Left ventricle myocardium inferior (tissue), 1 donor: ENCODE results near the gene AKAP6. TPM values are rescaled to one million over a fixed set of nuclear protein-coding genes. Genes with fewer than 3 reads are reported as not detected.

Source experiments
- DNase-seq: peaks from one replicate; pipeline ENCODE4 v3.0.0-alpha.2; 2020
- H3K27ac ChIP-seq: fragments of 200-600 bp; replicated peaks from 2 replicates; pipeline ENCODE4 v1.8.0; 2021
- H3K27me3 ChIP-seq: fragments of 200-600 bp; 2 replicates; pipeline ENCODE4 v1.8.0; 2021; ENCODE audit warnings: low read depth
- H3K36me3 ChIP-seq: fragments of 200-600 bp; 2 replicates; pipeline ENCODE4 v1.8.0; 2021
- H3K4me1 ChIP-seq: fragments of 200-600 bp; 2 replicates; pipeline ENCODE4 v1.8.0; 2021
- H3K4me3 ChIP-seq: fragments of 200-600 bp; 2 replicates; pipeline ENCODE4 v1.8.0; 2021; ENCODE audit warnings: mild to moderate bottlenecking, moderate library complexity
- H3K9me3 ChIP-seq: fragments of 200-600 bp; replicated peaks from 2 replicates; pipeline ENCODE4 v1.8.0; 2021
- intact Hi-C: fragments of 100-400 bp; cut with micrococcal nuclease; formaldehyde crosslinking; loops from one replicate; pipeline ENCODE4 v1.11.0; 2022
- total RNA-seq: library from RNA; stranded (reverse); fragmentation: NEBNext Ultra II Directional; extraction: Animal tissue kit (Norgen Biotek cat#: 25700); gene quantifications from one replicate; pipeline ENCODE4 v1.2.1, GENCODE V29; 2021
- TF ChIP-seq, protein P1 (sequence below): fragments of 200-600 bp; IDR thresholded peaks from 2 replicates; pipeline ENCODE4 v1.8.0; 2021; ENCODE audit warnings: antibody characterized with exemption, mild to moderate bottlenecking, borderline replicate concordance
- donor health status: DM: no; HTN: yes; CAD: no; lungs with severe emphysema.

Gene AKAP6
- total RNA-seq, 1 donor from 2014 or later: 218 TPM

DNA sequence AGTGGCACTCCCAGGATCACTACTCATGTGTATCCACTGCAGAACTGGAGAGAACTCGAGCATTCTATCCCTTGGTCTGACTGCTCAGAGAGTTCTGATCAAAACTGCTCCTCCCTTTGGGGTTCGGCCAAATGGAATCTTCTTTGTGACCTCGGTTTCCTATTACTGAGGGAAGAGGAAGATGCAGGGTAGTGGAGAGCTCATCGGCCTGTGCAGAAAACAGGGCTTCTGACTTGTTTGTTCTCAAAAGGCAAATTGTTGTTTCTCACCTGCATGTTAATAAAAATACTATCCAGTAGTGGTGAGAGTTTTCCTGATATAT is 17.1 kb upstream of the AKAP6 start:
- DNase-seq: no peak
- intact Hi-C loops: no loop called here
- peak overlapping the region; percentile 47 for H3K27ac ChIP-seq
- H3K36me3 ChIP-seq: no peaks in the 10 kb centered on the region
- TF ChIP-seq, protein P1, sequence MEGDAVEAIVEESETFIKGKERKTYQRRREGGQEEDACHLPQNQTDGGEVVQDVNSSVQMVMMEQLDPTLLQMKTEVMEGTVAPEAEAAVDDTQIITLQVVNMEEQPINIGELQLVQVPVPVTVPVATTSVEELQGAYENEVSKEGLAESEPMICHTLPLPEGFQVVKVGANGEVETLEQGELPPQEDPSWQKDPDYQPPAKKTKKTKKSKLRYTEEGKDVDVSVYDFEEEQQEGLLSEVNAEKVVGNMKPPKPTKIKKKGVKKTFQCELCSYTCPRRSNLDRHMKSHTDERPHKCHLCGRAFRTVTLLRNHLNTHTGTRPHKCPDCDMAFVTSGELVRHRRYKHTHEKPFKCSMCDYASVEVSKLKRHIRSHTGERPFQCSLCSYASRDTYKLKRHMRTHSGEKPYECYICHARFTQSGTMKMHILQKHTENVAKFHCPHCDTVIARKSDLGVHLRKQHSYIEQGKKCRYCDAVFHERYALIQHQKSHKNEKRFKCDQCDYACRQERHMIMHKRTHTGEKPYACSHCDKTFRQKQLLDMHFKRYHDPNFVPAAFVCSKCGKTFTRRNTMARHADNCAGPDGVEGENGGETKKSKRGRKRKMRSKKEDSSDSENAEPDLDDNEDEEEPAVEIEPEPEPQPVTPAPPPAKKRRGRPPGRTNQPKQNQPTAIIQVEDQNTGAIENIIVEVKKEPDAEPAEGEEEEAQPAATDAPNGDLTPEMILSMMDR: no peak
- H3K4me1 ChIP-seq: peaks cover 12% of the 10 kb centered on the region
- H3K4me3 ChIP-seq: no peak overlapping the region
- H3K9me3 ChIP-seq: no peaks in the 10 kb centered on the region
- H3K27me3 ChIP-seq: no peaks in the 10 kb centered on the region

DNA sequence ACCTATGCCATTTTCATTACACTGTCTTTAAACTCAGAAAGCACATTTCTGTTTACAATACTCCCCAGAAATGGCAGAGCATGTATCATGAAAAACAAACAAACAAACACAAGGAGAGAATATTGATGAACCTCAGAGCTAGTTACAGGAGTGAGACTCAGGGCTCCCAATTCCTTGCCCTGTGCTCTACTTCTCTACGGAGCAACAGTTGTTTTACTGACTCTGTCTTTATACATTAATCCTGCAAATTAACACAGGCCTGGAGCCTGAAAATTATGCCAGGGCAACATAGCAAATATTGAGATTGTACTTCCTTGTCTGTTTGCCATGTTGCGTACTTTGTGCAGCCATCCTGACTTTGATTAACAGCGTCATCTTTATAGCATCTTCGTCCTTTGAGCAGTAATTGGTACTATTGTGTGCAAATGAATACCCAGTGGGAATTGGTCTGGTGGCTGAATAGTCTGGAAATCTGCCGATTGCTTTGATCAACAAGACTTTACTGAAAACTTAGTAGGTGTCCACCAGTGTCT is 15.2 kb upstream of the AKAP6 start:
- Histone ChIP-seq H3K4me1 (peaks cover 12% of the 10 kb centered on the region), H3K4me3 (no peak overlapping the region), H3K27me3 (no peaks in the 10 kb centered on the region), H3K27ac (no peak overlapping the region), H3K36me3 (no peaks in the 10 kb centered on the region), H3K9me3 (no peaks in the 10 kb centered on the region)
- intact Hi-C loops: no loop called here
- TF ChIP-seq, protein P1: no peak
- no peak for DNase-seq

DNA sequence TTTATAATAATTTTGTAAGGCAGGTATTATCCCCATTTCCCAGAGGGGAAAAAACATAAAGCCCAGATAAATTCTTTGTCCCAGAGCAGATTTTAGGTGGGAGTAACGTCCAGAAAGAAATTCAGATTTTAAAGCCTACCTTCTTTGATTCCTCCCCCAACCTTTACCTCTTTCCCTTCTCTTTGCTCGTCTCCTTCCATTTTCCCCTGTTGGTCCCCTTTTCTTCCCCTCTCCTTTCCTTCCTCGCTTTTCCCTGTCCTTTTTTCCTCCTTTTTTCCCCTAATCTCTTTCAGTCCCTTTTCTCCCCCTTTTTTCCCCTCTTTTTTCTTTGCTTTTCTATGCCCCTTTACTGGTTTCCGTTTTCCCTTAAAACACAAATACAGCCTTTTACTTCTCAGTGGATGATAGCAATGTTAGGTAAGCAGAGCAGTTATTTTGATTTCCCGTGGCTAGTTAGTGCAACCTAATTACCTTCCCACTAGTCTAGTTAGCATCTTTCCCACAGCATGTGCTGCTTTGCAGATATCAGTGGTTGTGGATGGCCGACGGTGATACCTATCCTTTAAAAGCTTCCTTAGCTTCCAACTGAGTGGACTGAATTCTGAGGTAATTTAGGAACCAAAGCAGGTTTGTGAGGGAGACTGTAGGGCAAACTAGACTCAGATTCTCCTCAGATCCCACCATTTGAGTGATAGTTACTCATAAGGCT is 10.9 kb upstream of the AKAP6 start:
- no peaks in the 10 kb centered on the region for H3K27me3 ChIP-seq
- no peak for DNase-seq
- no peaks in the 10 kb centered on the region for H3K36me3 ChIP-seq
- H3K27ac ChIP-seq: no peak overlapping the region
- TF ChIP-seq, protein P1: no peak
- intact Hi-C loops: no loop called here
- H3K4me1 ChIP-seq: peaks cover 22% of the 10 kb centered on the region
- H3K9me3 ChIP-seq: no peaks in the 10 kb centered on the region
- H3K4me3 ChIP-seq: no peak overlapping the region

DNA sequence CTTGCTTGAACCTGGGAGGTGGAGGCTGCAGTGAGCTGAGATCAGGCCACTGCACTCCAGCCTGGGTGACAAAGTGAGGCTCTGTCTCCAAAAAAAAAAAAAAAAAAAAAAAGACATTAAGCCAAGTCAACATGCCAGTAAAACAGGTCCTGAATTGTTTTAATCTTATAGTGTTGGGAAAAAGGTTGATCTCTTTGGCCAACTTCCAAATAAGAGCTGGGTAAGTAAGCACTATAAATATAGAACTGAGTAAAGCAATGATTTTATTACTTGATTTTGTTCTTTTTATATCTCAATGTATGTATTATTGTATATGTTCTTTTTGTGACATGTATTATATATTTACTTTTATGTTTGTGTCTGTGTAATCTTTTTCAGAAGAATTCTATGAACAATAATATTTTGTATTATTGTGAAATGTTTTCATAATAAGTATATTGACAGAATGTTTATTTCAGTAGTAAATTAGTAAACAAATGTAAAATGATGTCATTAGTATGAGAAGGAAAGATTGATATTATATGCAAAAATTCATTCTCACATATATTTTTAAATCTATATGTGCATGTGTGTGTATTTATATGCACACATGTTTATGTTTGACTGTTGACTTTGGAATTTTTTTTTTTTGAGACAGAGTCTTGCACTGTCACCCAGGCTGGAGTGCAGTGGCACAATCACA is 9.6 kb upstream of the AKAP6 start:
- TF ChIP-seq, protein P1: no peak
- H3K36me3 ChIP-seq: no peaks in the 10 kb centered on the region
- H3K27me3 ChIP-seq: no peaks in the 10 kb centered on the region
- intact Hi-C loops: no loop called here
- H3K9me3 ChIP-seq: no peaks in the 10 kb centered on the region
- DNase-seq: no peak
- peaks cover 30% of the 10 kb centered on the region for H3K4me1 ChIP-seq
- H3K27ac ChIP-seq: peak overlapping the region; percentile 24
- H3K4me3 ChIP-seq: no peak overlapping the region

DNA sequence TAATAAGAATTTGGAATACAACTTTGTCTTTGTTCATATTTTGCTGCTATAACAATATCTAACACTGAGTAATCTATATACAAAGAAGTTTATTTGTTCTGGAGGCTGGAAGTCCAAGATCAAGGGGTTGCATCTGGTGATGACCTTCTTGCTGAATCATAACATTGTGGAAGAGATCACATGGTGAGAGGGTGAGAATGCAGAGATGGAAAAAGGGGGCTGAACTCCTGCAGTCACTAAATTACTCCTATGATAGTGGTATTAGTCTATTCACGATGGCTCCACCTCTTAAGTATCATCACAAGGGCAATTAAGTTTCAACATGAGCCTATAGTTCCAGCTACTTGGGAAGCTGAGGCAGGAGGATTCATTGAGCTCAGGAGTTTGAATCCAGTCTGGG is 4.5 kb upstream of the AKAP6 start:
- Histone ChIP-seq H3K4me3 (no peak overlapping the region), H3K4me1 (peaks cover 29% of the 10 kb centered on the region), H3K9me3 (peaks cover 9% of the 10 kb centered on the region), H3K27me3 (no peaks in the 10 kb centered on the region), H3K27ac (no peak overlapping the region), H3K36me3 (no peaks in the 10 kb centered on the region)
- DNase-seq: no peak
- intact Hi-C loops: no loop called here
- TF ChIP-seq, protein P1: no peak
